GM10847 (cell line): Measurements from ENCODE around the gene DAP.

Experiments
- POLR2A ChIP-seq: IDR thresholded peaks from 2 replicates; pipeline ENCODE4 v1.6.1; 2011; ENCODE audit not compliant: insufficient read length; ENCODE audit errors: extremely low read depth

Gene DAP

GRCh38 chr5:10710513-10711128 is 50.4 kb downstream of the DAP start:
- no peak for TF ChIP-seq POLR2A

- TF ChIP-seq POLR2A, result no peak
Observed at GRCh38 chr5:10709933-10710332, 51.1 kb downstream of the DAP start.

GRCh38 chr5:10709409-10709808 is 51.6 kb downstream of the DAP start:
- TF ChIP-seq POLR2A, result no peak

- TF ChIP-seq POLR2A, result no peak
Observed at GRCh38 chr5:10708189-10708944, 52.7 kb downstream of the DAP start.

GRCh38 chr5:10707198-10708142 is 53.6 kb downstream of the DAP start:
- no peak for TF ChIP-seq POLR2A

- TF ChIP-seq POLR2A, result no peak
Observed at GRCh38 chr5:10706326-10706725, 54.7 kb downstream of the DAP start.

- no peak for TF ChIP-seq POLR2A
Observed at GRCh38 chr5:10705747-10706146, 55.3 kb downstream of the DAP start.

- TF ChIP-seq POLR2A, result no peak
Observed at GRCh38 chr5:10704949-10705621, 55.9 kb downstream of the DAP start.

GRCh38 chr5:10703676-10704075 is 57.4 kb downstream of the DAP start:
- TF ChIP-seq POLR2A, result no peak

GRCh38 chr5:10702911-10703491 is 58.0 kb downstream of the DAP start:
- no peak for TF ChIP-seq POLR2A

- no peak for TF ChIP-seq POLR2A
Observed at GRCh38 chr5:10702040-10702629, 58.9 kb downstream of the DAP start.

- TF ChIP-seq POLR2A, result no peak
Observed at GRCh38 chr5:10701567-10702039, 59.4 kb downstream of the DAP start.

GRCh38 chr5:10700516-10700915 is 60.5 kb downstream of the DAP start:
- no peak for TF ChIP-seq POLR2A

- TF ChIP-seq POLR2A, result no peak
Observed at GRCh38 chr5:10699987-10700386, 61.0 kb downstream of the DAP start.

GRCh38 chr5:10699281-10699874 is 61.7 kb downstream of the DAP start:
- TF ChIP-seq POLR2A, result no peak
